Measurements from ENCODE around the gene ATP6V0B. TPM values are rescaled to one million over a fixed set of nuclear protein-coding genes. Genes with fewer than 3 reads are reported as not detected.

ATP6V0B gene
- total and polyA plus RNA-seq, 10 of the 15 experiments (the other 5 are each of a cell fraction or from before 2014, with no cell fraction given), result 65.3 to 250 (median 144) TPM

DNA sequence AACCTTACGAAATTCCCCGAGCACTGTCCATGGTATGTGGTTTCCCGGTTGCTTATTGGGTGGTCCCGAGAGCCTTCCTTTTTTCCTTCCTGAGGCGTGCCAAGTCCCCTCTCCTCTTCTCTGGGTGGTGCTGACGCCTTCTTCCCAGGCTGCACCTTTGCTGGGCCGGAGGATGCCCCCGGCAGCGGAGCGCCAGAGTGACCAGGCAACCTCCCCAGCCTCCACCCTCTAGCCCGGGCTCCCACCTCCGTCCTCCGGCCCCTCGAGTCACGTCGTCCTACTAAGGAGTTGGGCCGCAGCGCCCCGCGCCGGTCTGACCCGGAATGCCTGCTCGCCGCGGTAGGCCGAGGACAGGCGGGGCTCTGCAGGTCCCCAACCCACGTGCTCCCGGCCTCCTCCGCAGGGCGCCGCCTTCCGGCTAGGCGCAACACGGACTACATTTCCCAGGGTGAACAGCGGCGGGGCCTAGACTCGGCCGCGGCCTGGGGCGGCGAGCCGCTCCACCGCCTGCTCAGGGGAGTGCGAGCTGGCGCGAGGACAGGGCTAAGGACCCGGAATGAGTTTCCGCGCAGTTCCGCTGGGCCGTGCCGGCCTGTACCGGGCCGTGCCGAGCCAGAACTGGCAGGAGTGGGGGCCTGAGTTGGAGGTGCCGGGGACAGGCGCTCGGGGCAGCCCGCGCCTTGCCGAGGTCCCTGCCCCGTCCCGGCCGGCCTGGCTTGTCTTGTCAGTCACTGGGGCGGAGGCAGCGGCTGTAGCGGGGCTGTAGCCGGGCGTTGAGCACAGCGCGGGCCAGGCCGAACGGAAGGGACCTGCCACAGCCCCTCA, 28.3 kb upstream of the ATP6V0B start, which contains the start of gene IPO13:
TSS of gene IPO13 (plus strand) at position 715 of the 825 bp plus-strand sequence. CDS start 651 bp downstream, outside the sequence.
- intact Hi-C loops (cut with micrococcal nuclease; ENCODE audit: unreplicated experiment), result loop anchor here (1.0 to 5.0 kb wide), 5 partner anchors 23 to 296 kb away; partner anchors contain the start of genes ATP6V0B, KDM4A and ST3GAL3
- in situ Hi-C loops (cut with MboI), result no loop called here
- peaks cover 23% of the 10 kb centered on the region for H3K79me2 ChIP-seq (ENCODE audit: control insufficient read depth, insufficient read depth, low read length)
- SMC1A ChIA-PET (ENCODE audit: uncharacterized antibody, unreplicated experiment), result interaction anchor here (0.6 to 7.2 kb wide), 19 partner anchors 12 to 413 kb away, joined by 3 to 100 read pairs (median 4); partner anchors contain the start of genes ARTN, ATP6V0B and KDM4A
- CTCF ChIA-PET, result interaction anchor here (0.6 to 10.4 kb wide), 28 partner anchors 7 to 707 kb away, joined by 3 to 167 read pairs (median 4); partner anchors contain the start of genes ARTN, DPH2, PTPRF and ST3GAL3
- peak within 1 kb of the TSS; percentile 93 for H3K27ac ChIP-seq (ENCODE audit: control insufficient read depth, insufficient read depth)
- peak; percentile 79 for FAIRE-seq
- H3K4me2 ChIP-seq (ENCODE audit: control insufficient read depth, insufficient read depth), result peak within 1 kb of the TSS; percentile 98
- ATAC-seq, result peak; percentile 96
- RAD21 ChIA-PET (ENCODE audit: unreplicated experiment), result interaction anchor here (0.9 to 5.8 kb wide), 15 partner anchors 9 to 707 kb away, joined by 3 to 78 read pairs (median 4); partner anchors contain the start of genes ARTN, ATP6V0B, KDM4A and ST3GAL3
- DNase-seq (ENCODE audit: low read depth, low spot score), result peak; percentile 89
- H3K9ac ChIP-seq (ENCODE audit: control insufficient read depth, insufficient read depth, low read length), result peak within 1 kb of the TSS; percentile 85
- no peaks in the 10 kb centered on the region for H4K20me1 ChIP-seq (ENCODE audit: control insufficient read depth, insufficient read depth)
- no peaks in the 10 kb centered on the region for H3K9me3 ChIP-seq (replicated peaks; ENCODE audit: control insufficient read depth, insufficient read depth, low read length)
- peak within 1 kb of the TSS; percentile 99 for H2AFZ ChIP-seq (ENCODE audit: control insufficient read depth, low read depth, low read length)
- no TSS peak for BruUV-seq (replicated peaks)
- POLR2A ChIA-PET, result interaction anchor here (0.7 to 3.4 kb wide), 9 partner anchors 12 to 181 kb away, joined by 3 to 18 read pairs (median 4); partner anchors contain the start of gene ATP6V0B
- under 1% methylated on average over 72 of the region's 74 CpGs for WGBS (ENCODE audit: insufficient coverage, insufficient replicate concordance, low lambda C conversion rate, missing lambda C conversion rate)
- peak within 1 kb of the TSS; percentile 96 for H3K4me3 ChIP-seq
- H3K36me3 ChIP-seq (ENCODE audit: control insufficient read depth in 2 of 2, insufficient read depth in 2 of 2, low read length in 1 of 2), result 0 out of 4 replicates have a peak, but pooled peaks cover 0 to 4% of the 10 kb centered on the region in 2 experiments
- no peaks in the 10 kb centered on the region for H3K27me3 ChIP-seq (replicated peaks in 1 of 2; ENCODE audit: control insufficient read depth in 2 of 2, insufficient read depth in 2 of 2, low read length in 1 of 2)
- H3K4me1 ChIP-seq (ENCODE audit: control insufficient read depth, insufficient read depth, low read length), result peaks cover 10% of the 10 kb centered on the region
- TF ChIP-seq ZBTB33 (IDR thresholded peaks at IDR 0.05) (peak; percentile 74; the same call in 1 of the 2 replicates), CBX5 (IDR thresholded peaks at IDR 0.05; ENCODE audit: low read depth) (no peak; the same call in 1 of the 2 replicates), FOXK2 (IDR thresholded peaks at IDR 0.05) (peak; percentile 44; the same call in 1 of the 2 replicates), RFX5 (IDR thresholded peaks at IDR 0.05; ENCODE audit: low read depth, low read length) (0 out of 2 replicates have a peak, but pooled peaks have one; percentile 12), NRF1 (conservative IDR thresholded peaks at IDR 0.05; ENCODE audit: low read depth, low read length) (peak; percentile 3; the same call in 1 of the 2 replicates), FOS (IDR thresholded peaks at IDR 0.05; ENCODE audit: borderline replicate concordance, extremely low read depth, insufficient read length) (no peak), STAT1 (conservative IDR thresholded peaks at IDR 0.05) (no peak; the same call in none of the 2 replicates), SIN3A (IDR thresholded peaks at IDR 0.05; ENCODE audit: low read depth, low read length) (peak; percentile 35; the same call in 1 of the 2 replicates), MXI1 (IDR thresholded peaks at IDR 0.05; ENCODE audit: low read depth, low read length) (peak; percentile 94), BHLHE40 (IDR thresholded peaks at IDR 0.05; ENCODE audit: borderline replicate concordance in 1 of 2, low read depth in 2 of 2, low read length in 1 of 2) (peak; percentile 54 to 78; a peak in 3 of 4 replicates), TCF7 (IDR thresholded peaks at IDR 0.05; ENCODE audit: borderline replicate concordance) (no peak)
- TF ChIP-seq, protein P1, sequence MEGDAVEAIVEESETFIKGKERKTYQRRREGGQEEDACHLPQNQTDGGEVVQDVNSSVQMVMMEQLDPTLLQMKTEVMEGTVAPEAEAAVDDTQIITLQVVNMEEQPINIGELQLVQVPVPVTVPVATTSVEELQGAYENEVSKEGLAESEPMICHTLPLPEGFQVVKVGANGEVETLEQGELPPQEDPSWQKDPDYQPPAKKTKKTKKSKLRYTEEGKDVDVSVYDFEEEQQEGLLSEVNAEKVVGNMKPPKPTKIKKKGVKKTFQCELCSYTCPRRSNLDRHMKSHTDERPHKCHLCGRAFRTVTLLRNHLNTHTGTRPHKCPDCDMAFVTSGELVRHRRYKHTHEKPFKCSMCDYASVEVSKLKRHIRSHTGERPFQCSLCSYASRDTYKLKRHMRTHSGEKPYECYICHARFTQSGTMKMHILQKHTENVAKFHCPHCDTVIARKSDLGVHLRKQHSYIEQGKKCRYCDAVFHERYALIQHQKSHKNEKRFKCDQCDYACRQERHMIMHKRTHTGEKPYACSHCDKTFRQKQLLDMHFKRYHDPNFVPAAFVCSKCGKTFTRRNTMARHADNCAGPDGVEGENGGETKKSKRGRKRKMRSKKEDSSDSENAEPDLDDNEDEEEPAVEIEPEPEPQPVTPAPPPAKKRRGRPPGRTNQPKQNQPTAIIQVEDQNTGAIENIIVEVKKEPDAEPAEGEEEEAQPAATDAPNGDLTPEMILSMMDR (IDR thresholded peaks at IDR 0.05 in 2 of 3, conservative IDR thresholded peaks at IDR 0.05 in 1 of 3; ENCODE audit: control insufficient read depth in 2 of 3, extremely low read depth in 1 of 3, insufficient read depth in 1 of 3, low read depth in 3 of 3, low read length in 3 of 3), result peak; percentile 83 to 87 (median 85)
- TF ChIP-seq, protein P2, sequence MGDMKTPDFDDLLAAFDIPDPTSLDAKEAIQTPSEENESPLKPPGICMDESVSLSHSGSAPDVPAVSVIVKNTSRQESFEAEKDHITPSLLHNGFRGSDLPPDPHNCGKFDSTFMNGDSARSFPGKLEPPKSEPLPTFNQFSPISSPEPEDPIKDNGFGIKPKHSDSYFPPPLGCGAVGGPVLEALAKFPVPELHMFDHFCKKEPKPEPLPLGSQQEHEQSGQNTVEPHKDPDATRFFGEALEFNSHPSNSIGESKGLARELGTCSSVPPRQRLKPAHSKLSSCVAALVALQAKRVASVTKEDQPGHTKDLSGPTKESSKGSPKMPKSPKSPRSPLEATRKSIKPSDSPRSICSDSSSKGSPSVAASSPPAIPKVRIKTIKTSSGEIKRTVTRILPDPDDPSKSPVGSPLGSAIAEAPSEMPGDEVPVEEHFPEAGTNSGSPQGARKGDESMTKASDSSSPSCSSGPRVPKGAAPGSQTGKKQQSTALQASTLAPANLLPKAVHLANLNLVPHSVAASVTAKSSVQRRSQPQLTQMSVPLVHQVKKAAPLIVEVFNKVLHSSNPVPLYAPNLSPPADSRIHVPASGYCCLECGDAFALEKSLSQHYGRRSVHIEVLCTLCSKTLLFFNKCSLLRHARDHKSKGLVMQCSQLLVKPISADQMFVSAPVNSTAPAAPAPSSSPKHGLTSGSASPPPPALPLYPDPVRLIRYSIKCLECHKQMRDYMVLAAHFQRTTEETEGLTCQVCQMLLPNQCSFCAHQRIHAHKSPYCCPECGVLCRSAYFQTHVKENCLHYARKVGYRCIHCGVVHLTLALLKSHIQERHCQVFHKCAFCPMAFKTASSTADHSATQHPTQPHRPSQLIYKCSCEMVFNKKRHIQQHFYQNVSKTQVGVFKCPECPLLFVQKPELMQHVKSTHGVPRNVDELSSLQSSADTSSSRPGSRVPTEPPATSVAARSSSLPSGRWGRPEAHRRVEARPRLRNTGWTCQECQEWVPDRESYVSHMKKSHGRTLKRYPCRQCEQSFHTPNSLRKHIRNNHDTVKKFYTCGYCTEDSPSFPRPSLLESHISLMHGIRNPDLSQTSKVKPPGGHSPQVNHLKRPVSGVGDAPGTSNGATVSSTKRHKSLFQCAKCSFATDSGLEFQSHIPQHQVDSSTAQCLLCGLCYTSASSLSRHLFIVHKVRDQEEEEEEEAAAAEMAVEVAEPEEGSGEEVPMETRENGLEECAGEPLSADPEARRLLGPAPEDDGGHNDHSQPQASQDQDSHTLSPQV (IDR thresholded peaks at IDR 0.05), result no peak; the same call in 1 of the 2 replicates

All from GM12878 (cell line).